Heart right ventricle (tissue), 16 donors: Measurements from ENCODE around the gene CSF3. TPM values are rescaled to one million over a fixed set of nuclear protein-coding genes. Genes with fewer than 3 reads are reported as not detected.

ENCODE experiments used
- ATAC-seq, 8 donors: fragments of 200-7000 bp; cut with Tn5 transposase; one replicate each; pipeline ENCODE4 v1.9.1; 2020; ENCODE audit warnings: mild to moderate bottlenecking in 8 of 8, moderate library complexity in 8 of 8, moderate number of reproducible peaks in 1 of 8
- DNase-seq, 2 donors: peaks; one replicate each; pipeline ENCODE4 v3.0.0-alpha.2; 2020
- H3K27ac ChIP-seq, 10 donors: fragments of 200-600 bp; sonication (generic) in 2 of 10; one replicate each; pipeline versions ENCODE4 v1.5.0 to v1.8.0; 2020 to 2022; ENCODE audit warnings: mild to moderate bottlenecking in 3 of 10
- H3K27me3 ChIP-seq, 7 donors: fragments of 200-600 bp; one replicate each; pipeline ENCODE4 v1.8.0; 2021 to 2022; ENCODE audit warnings: mild to moderate bottlenecking in 2 of 7
- H3K36me3 ChIP-seq, 9 donors: fragments of 200-600 bp; sonication (generic) in 1 of 9; one replicate each; pipeline versions ENCODE4 v1.5.0 to v1.8.0; 2020 to 2022; ENCODE audit warnings: mild to moderate bottlenecking in 2 of 9
- H3K4me1 ChIP-seq, 9 donors: fragments of 200-600 bp; sonication (generic) in 1 of 9; one replicate each; pipeline versions ENCODE4 v1.5.0 to v1.8.0; 2020 to 2022; ENCODE audit warnings: mild to moderate bottlenecking in 4 of 9
- H3K4me3 ChIP-seq, 10 donors: fragments of 200-600 bp; sonication (generic) in 2 of 10; one replicate each; pipeline versions ENCODE4 v1.5.0 to v1.8.0; 2020 to 2022; ENCODE audit warnings: mild to moderate bottlenecking in 7 of 10, moderate library complexity in 2 of 10
- H3K9me3 ChIP-seq, 11 donors: fragments of 200-600 bp in 10 of 11; sonication (generic) in 2 of 11; one replicate each; pipeline versions ENCODE4 v1.5.0 to v1.8.0; 2013 to 2022; ENCODE audit warnings: mild to moderate bottlenecking in 2 of 11, control low read depth in 1 of 11, moderate library complexity in 1 of 11
- WGBS, 2 donors: extraction: QIAGEN DNeasy Blood & Tissue Kit; methylation state at CpG; one replicate each; pipeline ENCODE4 v1.1.7; 2013; ENCODE audit warnings: inconsistent platforms in 1 of 2; 5-methylcytosine and 5-hydroxymethylcytosine counted together
- intact Hi-C, 10 donors: fragments of 100-400 bp; cut with DNase I; formaldehyde crosslinking; loops; one replicate each; pipeline versions ENCODE4 v1.11.1 to v1.14.2; 2022
- polyA plus RNA-seq, 2 donors: library from polyadenylated mRNA; stranded (reverse); fragments of 200-250 nt; gene quantifications; one replicate each; pipeline ENCODE4 v1.2.3, GENCODE V29; 2013
- total RNA-seq, 10 donors: library from RNA; stranded (reverse); fragmentation: NEBNext Ultra II Directional in 3 of 10; extraction: Animal tissue kit (Norgen Biotek cat#: 25700) in 3 of 10; gene quantifications; one replicate each; pipeline versions ENCODE4 v1.2.1 to v1.2.4, GENCODE V29; 2021 to 2023
- TF ChIP-seq, protein P1 (sequence below), 9 donors: fragments of 200-600 bp; sonication (generic) in 2 of 9; IDR thresholded peaks; one replicate each; pipeline versions ENCODE4 v1.5.0 to v1.8.0; 2021 to 2022; ENCODE audit warnings: antibody characterized with exemption in 9 of 9, mild to moderate bottlenecking in 5 of 9, moderate library complexity in 1 of 9
- donor health status: Arrhythmogenic right ventricular cardiomyopathy.
- donor health status: ischemic (EF 13 %, LVEDD 7.1; RV severe dilation, severe dysfunction).
- donor health status: healthy with polysubstance abuse.
- donor health status: DM: no; HTN: yes; CAD: no.
- donor health status: DM: no; HTN: no; CAD: no.
- donor health status: ischemic (EF 25% LVEDD 6.9; RV normal size, moderate dysfunction).
- donor health status: ischemic (EF 25% LVEDD 5.7; RV mildly dilated, moderate dysfunction).
- donor health status: healthy.
- donor health status: DM: yes; HTN: yes; CAD: no.
- donor health status: Ischemic cardiomyopathy.
- donor health status: ischemic (EF 35%, LVEDD 5.7; RV mildly dilated, moderate dysfunction).
- donor health status: nonischemic (EF 11% LVEDD 7.7; RV severe dilation, severe dysfunction).
- donor health status: DM: yes; HTN: yes; CAD: no.
- donor health status: PGD.
- donor health status: ischemic (EF 29% LVEDD 5.4; RV normal size, mild dysfunction).
- donor health status: nonischemic (EF 23%, LVEDD 6.1; RV moderate dilation, normal function).

Gene CSF3
- total and polyA plus RNA-seq, 12 donors, result 0.29 to 4.2 (median 0.81) TPM; not detected in 7

DNA sequence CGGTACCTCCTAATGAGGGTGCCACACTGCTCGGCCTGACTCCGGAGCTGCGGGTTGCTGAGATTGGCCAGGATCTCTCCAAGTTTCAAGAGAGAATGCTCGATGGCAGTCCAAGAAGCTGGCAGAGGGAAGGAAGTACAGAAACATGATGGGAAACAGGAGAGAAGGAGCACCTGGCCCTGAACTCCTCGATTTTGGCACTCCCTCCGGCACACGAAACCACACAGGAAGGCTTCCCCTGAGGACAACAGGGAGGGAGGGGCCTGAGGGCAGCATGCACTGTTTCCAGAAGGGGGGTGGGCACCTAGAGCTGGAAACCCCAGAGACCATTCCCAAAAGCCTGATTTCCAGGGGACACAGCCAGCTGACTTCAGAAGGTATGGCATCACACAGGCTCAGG is 18.1 kb downstream of the CSF3 start:
- intact Hi-C loops, result loop anchor here in 4 of 10 donors (10.0 kb wide), 3 partner anchors 51 to 141 kb away; partner anchors contain the start of gene RAPGEFL1 (in 1 of the 4)

DNA sequence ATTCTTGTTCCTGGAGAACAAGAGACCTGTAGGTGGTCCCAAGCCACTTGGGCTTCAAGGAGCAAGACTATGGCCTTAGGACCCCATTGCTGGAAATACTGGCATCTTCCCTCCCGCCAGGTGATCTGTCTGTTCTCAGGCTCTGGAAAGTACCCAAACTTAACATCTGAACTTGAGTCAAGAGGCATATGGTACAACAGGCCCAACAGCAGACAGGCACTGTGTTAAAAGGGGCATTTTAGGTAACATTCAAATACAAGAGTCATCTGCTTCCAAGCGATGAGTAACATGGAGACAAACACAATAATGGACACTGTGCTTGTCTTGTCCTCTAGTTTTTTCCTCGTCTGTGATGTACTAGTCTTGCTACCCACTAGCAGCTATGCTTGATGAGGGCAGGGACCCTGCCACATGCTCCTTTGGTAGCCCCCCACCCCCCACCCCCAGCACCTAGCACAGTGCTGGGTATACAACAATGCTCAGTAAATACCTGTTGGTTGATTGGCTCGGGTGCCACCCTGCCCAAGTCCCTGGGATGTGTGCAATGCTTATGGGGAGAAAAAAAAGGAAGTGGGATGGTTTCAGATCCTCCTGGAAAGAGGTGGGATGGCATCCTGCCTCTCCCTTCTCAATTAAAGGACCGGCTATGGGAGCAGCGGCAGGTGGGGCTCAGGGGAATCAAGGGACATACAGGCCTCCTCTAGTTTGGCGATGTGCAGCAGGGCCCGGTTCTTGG is 19.4 kb downstream of the CSF3 start:
- Histone ChIP-seq H3K4me3 (no peak overlapping the region), H3K27me3 (no peaks in the 10 kb centered on the region), H3K27ac (no peak overlapping the region), H3K9me3 (no peaks in the 10 kb centered on the region), H3K36me3 (peaks cover 0 to 74% (median 52%) of the 10 kb centered on the region in 9 donors), H3K4me1 (peaks cover 2 to 43% (median 25%) of the 10 kb centered on the region in 9 donors)
- intact Hi-C loops, result loop anchor here in 7 of 10 donors (5.0 to 10.0 kb wide), 6 partner anchors 43 to 140 kb away; partner anchors contain the start of gene RAPGEFL1 (in 1 of the 7)
- TF ChIP-seq, protein P1, sequence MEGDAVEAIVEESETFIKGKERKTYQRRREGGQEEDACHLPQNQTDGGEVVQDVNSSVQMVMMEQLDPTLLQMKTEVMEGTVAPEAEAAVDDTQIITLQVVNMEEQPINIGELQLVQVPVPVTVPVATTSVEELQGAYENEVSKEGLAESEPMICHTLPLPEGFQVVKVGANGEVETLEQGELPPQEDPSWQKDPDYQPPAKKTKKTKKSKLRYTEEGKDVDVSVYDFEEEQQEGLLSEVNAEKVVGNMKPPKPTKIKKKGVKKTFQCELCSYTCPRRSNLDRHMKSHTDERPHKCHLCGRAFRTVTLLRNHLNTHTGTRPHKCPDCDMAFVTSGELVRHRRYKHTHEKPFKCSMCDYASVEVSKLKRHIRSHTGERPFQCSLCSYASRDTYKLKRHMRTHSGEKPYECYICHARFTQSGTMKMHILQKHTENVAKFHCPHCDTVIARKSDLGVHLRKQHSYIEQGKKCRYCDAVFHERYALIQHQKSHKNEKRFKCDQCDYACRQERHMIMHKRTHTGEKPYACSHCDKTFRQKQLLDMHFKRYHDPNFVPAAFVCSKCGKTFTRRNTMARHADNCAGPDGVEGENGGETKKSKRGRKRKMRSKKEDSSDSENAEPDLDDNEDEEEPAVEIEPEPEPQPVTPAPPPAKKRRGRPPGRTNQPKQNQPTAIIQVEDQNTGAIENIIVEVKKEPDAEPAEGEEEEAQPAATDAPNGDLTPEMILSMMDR (IDR thresholded peaks at IDR 0.05), result no peak
- DNase-seq (no peak), ATAC-seq (no peak)
- whole genome bisulfite sequencing, 2 donors, result 76 to 77% methylated on average over 8 of the region's 8 CpGs

More for the DNA sequence above, 18.1 kb downstream of the CSF3 start:
- Histone ChIP-seq H3K27me3 (no peaks in the 10 kb centered on the region), H3K4me1 (peaks cover 0 to 30% (median 15%) of the 10 kb centered on the region in 9 donors), H3K27ac (no peak overlapping the region), H3K4me3 (no peak overlapping the region), H3K36me3 (peaks cover 0 to 86% (median 54%) of the 10 kb centered on the region in 9 donors), H3K9me3 (no peaks in the 10 kb centered on the region)
- DNase-seq (no peak), ATAC-seq (no peak)
- WGBS, 2 donors, result 91 to 95% methylated on average over 8 of the region's 8 CpGs
- TF ChIP-seq, protein P1 (IDR thresholded peaks at IDR 0.05), result no peak

DNA sequence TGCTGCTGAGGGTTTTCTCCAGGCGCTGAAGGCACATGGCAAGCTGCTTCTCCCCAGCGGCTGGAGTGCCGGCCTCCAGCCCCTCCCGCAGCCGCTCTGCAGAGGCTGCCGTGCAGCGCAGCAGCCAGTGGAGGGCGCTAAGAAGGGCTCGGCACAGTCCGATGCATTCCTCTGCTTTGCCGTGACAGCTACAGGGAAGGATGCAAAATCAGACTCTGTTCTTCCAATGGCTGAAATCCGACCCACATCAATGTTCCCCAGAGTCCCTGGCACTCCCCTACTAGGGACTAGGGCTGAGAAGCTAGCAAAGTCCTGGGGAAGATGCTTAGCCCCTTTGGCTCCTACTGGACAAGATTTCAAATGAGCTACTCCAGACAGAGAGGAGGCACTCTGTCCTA is 19.9 kb downstream of the CSF3 start:
- peaks cover 2 to 43% (median 25%) of the 10 kb centered on the region in 9 donors for H3K4me1 ChIP-seq
- ATAC-seq (no peak), DNase-seq (no peak)
- H3K27me3 ChIP-seq, result no peaks in the 10 kb centered on the region
- no peak overlapping the region for H3K27ac ChIP-seq
- no peak overlapping the region for H3K4me3 ChIP-seq
- 28 to 47% methylated on average over 12 of the region's 12 CpGs for WGBS, 2 donors
- intact Hi-C loops, result loop anchor here in 7 of 10 donors (5.0 to 10.0 kb wide), 6 partner anchors 42 to 140 kb away; partner anchors contain the start of gene RAPGEFL1 (in 1 of the 7)
- peaks cover 0 to 68% (median 46%) of the 10 kb centered on the region in 9 donors for H3K36me3 ChIP-seq
- H3K9me3 ChIP-seq, result no peaks in the 10 kb centered on the region
- TF ChIP-seq, protein P1 (IDR thresholded peaks at IDR 0.05), result peak in 8 of 9 donors; percentile 24 to 66 (median 52)

DNA sequence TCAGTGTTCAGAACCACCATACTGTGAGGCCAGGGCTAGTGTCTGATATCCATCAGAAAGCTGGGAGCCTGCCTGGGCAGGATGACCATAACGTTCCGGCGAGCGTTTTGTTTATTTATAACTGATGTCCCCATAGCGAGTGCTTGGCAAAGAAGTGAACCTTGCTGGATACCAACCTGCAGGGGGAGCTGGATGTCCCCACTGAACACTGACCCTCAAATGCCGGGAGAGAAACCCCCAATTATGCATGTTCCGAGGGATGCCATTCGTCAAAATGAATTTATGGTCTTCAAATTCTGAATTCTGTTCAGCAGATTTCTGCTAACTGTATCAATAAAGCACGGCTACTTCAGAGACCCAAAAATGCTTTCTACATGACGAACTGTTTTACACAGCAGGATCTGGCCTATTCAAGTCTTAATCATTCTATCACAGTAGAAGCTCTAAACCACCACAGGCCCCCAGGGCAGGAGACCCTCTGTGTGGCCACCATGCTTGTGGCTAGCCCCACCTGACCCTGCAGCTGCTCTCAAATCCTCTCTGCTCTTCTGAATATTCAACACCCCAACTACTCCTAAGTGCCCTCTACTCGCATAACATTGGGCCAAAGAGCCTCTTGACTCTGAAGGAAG is 23.8 kb downstream of the CSF3 start:
- H3K27me3 ChIP-seq, result no peaks in the 10 kb centered on the region
- no peaks in the 10 kb centered on the region for H3K9me3 ChIP-seq
- peaks cover 0 to 30% (median 17%) of the 10 kb centered on the region in 9 donors for H3K4me1 ChIP-seq
- intact Hi-C loops, result loop anchor here in 7 of 10 donors (2.0 to 10.0 kb wide), 9 partner anchors 16 to 136 kb away; partner anchors contain the start of genes MED24 (in 1 of the 7) and RAPGEFL1 (in 1 of the 7)
- ATAC-seq (peak; percentile 88 to 98 (median 94)), DNase-seq (peak; percentile 54 to 87)
- peaks cover 0 to 53% (median 25%) of the 10 kb centered on the region in 9 donors for H3K36me3 ChIP-seq
- H3K27ac ChIP-seq, result peak overlapping the region; percentile 51 to 86 (median 78)
- H3K4me3 ChIP-seq, result peak overlapping the region in 1 of 10 donors; percentile 12
- WGBS, 2 donors, result 17 to 19% methylated on average over 11 of the region's 11 CpGs
- TF ChIP-seq, protein P1 (IDR thresholded peaks at IDR 0.05), result peak; percentile 65 to 85 (median 73)
